SK-N-SH treated with all-trans-retinoic acid at 6 μM for 48 hours (cell line): Measurements from ENCODE around the gene KIAA1958.

ENCODE experiments used
- ATAC-seq: fragments of 200-7000 bp; cut with Tn5 transposase; 3 replicates; pipeline ENCODE4 v1.9.1; 2020; ENCODE audit warnings: mild to moderate bottlenecking, moderate library complexity
- ARNTL ChIP-seq: fragments of 450-650 bp; formaldehyde crosslinking; IDR thresholded peaks from 2 replicates; pipeline ENCODE4 v1.5.0; 2020; ENCODE audit warnings: low read depth, mild to moderate bottlenecking, moderate library complexity, borderline replicate concordance
- BACH2 ChIP-seq: fragments of 250-450 bp; sonication (Bioruptor Pico); IDR thresholded peaks from 2 replicates; pipeline ENCODE4 v1.9.0; 2021; ENCODE audit warnings: mild to moderate bottlenecking, borderline replicate concordance
- CREB5 ChIP-seq: fragments of 250-450 bp; sonication (Bioruptor Pico); IDR thresholded peaks from 2 replicates; pipeline ENCODE4 v1.5.1; 2020; ENCODE audit warnings: low read depth, mild to moderate bottlenecking, moderate library complexity
- ESRRG ChIP-seq: fragments of 250-450 bp; sonication (Bioruptor Pico); IDR thresholded peaks from 2 replicates; pipeline ENCODE4 v1.6.1; 2021; ENCODE audit warnings: mild to moderate bottlenecking
- GLIS3 ChIP-seq: fragments of 250-450 bp; sonication (Bioruptor Pico); IDR thresholded peaks from 2 replicates; pipeline ENCODE4 v1.5.0; 2020; ENCODE audit warnings: mild to moderate bottlenecking, moderate library complexity
- ISL1 ChIP-seq: fragments of 250-450 bp; sonication (Bioruptor Pico); IDR thresholded peaks from 2 replicates; pipeline ENCODE4 v2.1.2; 2022; ENCODE audit warnings: mild to moderate bottlenecking, moderate library complexity
- OSR1 ChIP-seq: fragments of 250-450 bp; sonication (Bioruptor Pico); IDR thresholded peaks from 2 replicates; pipeline ENCODE4 v1.8.0; 2022; ENCODE audit warnings: moderate library complexity, mild to moderate bottlenecking, inconsistent platforms
- PPARA ChIP-seq: fragments of 250-450 bp; sonication (Bioruptor Pico); IDR thresholded peaks from 2 replicates; pipeline ENCODE4 v1.5.0; 2020; ENCODE audit warnings: mild to moderate bottlenecking, borderline replicate concordance
- RARB ChIP-seq: fragments of 250-450 bp; sonication (Bioruptor Pico); IDR thresholded peaks from 2 replicates; pipeline ENCODE4 v1.8.0; 2021; ENCODE audit warnings: mild to moderate bottlenecking, moderate library complexity
- SNAI2 ChIP-seq: fragments of 250-450 bp; sonication (Bioruptor Pico); IDR thresholded peaks from 2 replicates; pipeline ENCODE4 v1.5.0; 2020; ENCODE audit warnings: mild to moderate bottlenecking, moderate library complexity
- TCF4 ChIP-seq: fragments of 250-450 bp; sonication (Bioruptor Pico); IDR thresholded peaks from 2 replicates; pipeline ENCODE4 v1.8.0; 2021; ENCODE audit warnings: mild to moderate bottlenecking, moderate library complexity, borderline replicate concordance
- TOX ChIP-seq: fragments of 250-450 bp; sonication (Bioruptor Pico); IDR thresholded peaks from 2 replicates; pipeline ENCODE4 v1.8.0; 2021; ENCODE audit warnings: mild to moderate bottlenecking, moderate library complexity, borderline replicate concordance
- ZC3H10 ChIP-seq: fragments of 250-450 bp; sonication (Bioruptor Pico); IDR thresholded peaks from 2 replicates; pipeline ENCODE4 v1.5.1; 2021; ENCODE audit warnings: mild to moderate bottlenecking, moderate library complexity
- ZFP3 ChIP-seq: fragments of 250-450 bp; sonication (Bioruptor Pico); IDR thresholded peaks from 2 replicates; pipeline ENCODE4 v1.5.0; 2020; ENCODE audit warnings: mild to moderate bottlenecking, moderate library complexity
- ZFP30 ChIP-seq: fragments of 450-650 bp; formaldehyde crosslinking; IDR thresholded peaks from 2 replicates; pipeline ENCODE4 v1.5.0; 2022; ENCODE audit warnings: mild to moderate bottlenecking, moderate library complexity
- ZNF565 ChIP-seq: fragments of 450-650 bp; formaldehyde crosslinking; conservative IDR thresholded peaks from 2 replicates; pipeline ENCODE4 v1.5.0; 2020; ENCODE audit warnings: low read depth, mild to moderate bottlenecking, moderate library complexity
- ZNF70 ChIP-seq: fragments of 450-650 bp; formaldehyde crosslinking; IDR thresholded peaks from 2 replicates; pipeline ENCODE4 v1.5.0; 2020; ENCODE audit warnings: mild to moderate bottlenecking, moderate library complexity
- ZNF8 ChIP-seq: fragments of 450-650 bp; formaldehyde crosslinking; IDR thresholded peaks from 2 replicates; pipeline ENCODE4 v1.5.0; 2020; ENCODE audit warnings: mild to moderate bottlenecking, moderate library complexity
- TF ChIP-seq, protein P1 (sequence below): fragments of 250-450 bp; sonication (Bioruptor Pico); IDR thresholded peaks from 2 replicates; pipeline ENCODE4 v1.5.1; 2021; ENCODE audit warnings: mild to moderate bottlenecking, moderate library complexity
- TF ChIP-seq, protein P2 (sequence below): fragments of 250-450 bp; sonication (Bioruptor Pico); IDR thresholded peaks from 2 replicates; pipeline ENCODE4 v1.5.0; 2020; ENCODE audit warnings: mild to moderate bottlenecking, moderate library complexity
- TF ChIP-seq, protein P3 (sequence below): fragments of 250-450 bp; sonication (Bioruptor Pico); IDR thresholded peaks from 2 replicates; pipeline ENCODE4 v1.8.0; 2021; ENCODE audit warnings: low read depth, mild to moderate bottlenecking, moderate library complexity, borderline replicate concordance
- TF ChIP-seq, protein P4 (sequence below): fragments of 250-450 bp; sonication (Bioruptor Pico); IDR thresholded peaks from 2 replicates; pipeline ENCODE4 v1.8.0; 2020; ENCODE audit warnings: mild to moderate bottlenecking, moderate library complexity, borderline replicate concordance

The KIAA1958 gene

GRCh38 chr9:112496074-112496722, 9.6 kb downstream of the KIAA1958 start:
- ATAC-seq: no peak

DNA sequence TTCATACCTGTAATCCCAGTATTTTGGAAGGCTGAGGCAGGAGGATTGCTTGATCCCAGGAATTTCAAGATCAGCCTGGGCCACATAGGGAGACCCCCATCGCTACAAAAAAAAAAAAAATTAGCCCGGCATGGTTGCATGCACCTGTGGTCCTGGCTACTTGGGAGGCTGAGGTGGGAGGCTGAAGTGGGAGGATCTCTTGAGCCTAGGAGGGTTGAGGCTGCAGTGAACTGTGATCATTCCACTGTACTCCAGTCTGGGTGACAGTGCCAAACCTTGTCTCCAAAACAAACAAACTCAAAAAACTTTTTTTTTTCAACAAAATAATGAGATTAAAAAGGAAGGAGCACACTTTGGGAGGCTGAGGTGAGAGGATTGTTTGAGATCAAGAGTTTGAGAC, 14.2 kb downstream of the KIAA1958 start:
- ATAC-seq: no peak
- TF ChIP-seq, protein P1, sequence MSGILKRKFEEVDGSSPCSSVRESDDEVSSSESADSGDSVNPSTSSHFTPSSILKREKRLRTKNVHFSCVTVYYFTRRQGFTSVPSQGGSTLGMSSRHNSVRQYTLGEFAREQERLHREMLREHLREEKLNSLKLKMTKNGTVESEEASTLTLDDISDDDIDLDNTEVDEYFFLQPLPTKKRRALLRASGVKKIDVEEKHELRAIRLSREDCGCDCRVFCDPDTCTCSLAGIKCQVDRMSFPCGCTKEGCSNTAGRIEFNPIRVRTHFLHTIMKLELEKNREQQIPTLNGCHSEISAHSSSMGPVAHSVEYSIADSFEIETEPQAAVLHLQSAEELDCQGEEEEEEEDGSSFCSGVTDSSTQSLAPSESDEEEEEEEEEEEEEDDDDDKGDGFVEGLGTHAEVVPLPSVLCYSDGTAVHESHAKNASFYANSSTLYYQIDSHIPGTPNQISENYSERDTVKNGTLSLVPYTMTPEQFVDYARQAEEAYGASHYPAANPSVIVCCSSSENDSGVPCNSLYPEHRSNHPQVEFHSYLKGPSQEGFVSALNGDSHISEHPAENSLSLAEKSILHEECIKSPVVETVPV (CRISPR knock-in tag): no peak
- TF ChIP-seq ZFP30 (CRISPR knock-in tag) (no peak), GLIS3 (CRISPR knock-in tag) (no peak), ARNTL (CRISPR knock-in tag) (no peak), ZNF565 (CRISPR knock-in tag) (no peak), TOX (CRISPR knock-in tag) (no peak), ZC3H10 (CRISPR knock-in tag) (no peak), BACH2 (no peak), ZNF8 (CRISPR knock-in tag) (no peak), OSR1 (no peak), PPARA (CRISPR knock-in tag) (no peak), ZFP3 (CRISPR knock-in tag) (no peak), SNAI2 (no peak), TCF4 (no peak), ESRRG (no peak)
- TF ChIP-seq, protein P2, sequence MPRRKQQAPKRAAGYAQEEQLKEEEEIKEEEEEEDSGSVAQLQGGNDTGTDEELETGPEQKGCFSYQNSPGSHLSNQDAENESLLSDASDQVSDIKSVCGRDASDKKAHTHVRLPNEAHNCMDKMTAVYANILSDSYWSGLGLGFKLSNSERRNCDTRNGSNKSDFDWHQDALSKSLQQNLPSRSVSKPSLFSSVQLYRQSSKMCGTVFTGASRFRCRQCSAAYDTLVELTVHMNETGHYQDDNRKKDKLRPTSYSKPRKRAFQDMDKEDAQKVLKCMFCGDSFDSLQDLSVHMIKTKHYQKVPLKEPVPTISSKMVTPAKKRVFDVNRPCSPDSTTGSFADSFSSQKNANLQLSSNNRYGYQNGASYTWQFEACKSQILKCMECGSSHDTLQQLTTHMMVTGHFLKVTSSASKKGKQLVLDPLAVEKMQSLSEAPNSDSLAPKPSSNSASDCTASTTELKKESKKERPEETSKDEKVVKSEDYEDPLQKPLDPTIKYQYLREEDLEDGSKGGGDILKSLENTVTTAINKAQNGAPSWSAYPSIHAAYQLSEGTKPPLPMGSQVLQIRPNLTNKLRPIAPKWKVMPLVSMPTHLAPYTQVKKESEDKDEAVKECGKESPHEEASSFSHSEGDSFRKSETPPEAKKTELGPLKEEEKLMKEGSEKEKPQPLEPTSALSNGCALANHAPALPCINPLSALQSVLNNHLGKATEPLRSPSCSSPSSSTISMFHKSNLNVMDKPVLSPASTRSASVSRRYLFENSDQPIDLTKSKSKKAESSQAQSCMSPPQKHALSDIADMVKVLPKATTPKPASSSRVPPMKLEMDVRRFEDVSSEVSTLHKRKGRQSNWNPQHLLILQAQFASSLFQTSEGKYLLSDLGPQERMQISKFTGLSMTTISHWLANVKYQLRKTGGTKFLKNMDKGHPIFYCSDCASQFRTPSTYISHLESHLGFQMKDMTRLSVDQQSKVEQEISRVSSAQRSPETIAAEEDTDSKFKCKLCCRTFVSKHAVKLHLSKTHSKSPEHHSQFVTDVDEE (CRISPR knock-in tag): no peak
- TF ChIP-seq, all 23 proteins: peak for 0

More at GRCh38 chr9:112496074-112496722, 9.6 kb downstream of the KIAA1958 start:
- no peak for TF ChIP-seq CREB5 (CRISPR knock-in tag)
- TF ChIP-seq, protein P3, sequence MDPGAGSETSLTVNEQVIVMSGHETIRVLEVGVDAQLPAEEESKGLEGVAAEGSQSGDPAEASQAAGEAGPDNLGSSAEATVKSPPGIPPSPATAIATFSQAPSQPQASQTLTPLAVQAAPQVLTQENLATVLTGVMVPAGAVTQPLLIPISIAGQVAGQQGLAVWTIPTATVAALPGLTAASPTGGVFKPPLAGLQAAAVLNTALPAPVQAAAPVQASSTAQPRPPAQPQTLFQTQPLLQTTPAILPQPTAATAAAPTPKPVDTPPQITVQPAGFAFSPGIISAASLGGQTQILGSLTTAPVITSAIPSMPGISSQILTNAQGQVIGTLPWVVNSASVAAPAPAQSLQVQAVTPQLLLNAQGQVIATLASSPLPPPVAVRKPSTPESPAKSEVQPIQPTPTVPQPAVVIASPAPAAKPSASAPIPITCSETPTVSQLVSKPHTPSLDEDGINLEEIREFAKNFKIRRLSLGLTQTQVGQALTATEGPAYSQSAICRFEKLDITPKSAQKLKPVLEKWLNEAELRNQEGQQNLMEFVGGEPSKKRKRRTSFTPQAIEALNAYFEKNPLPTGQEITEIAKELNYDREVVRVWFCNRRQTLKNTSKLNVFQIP (CRISPR knock-in tag): no peak
- no peak for TF ChIP-seq BACH2
- no peak for TF ChIP-seq OSR1
- TF ChIP-seq ZFP30 (CRISPR knock-in tag): no peak
- no peak for TF ChIP-seq ZFP3 (CRISPR knock-in tag)
- TF ChIP-seq, protein P1 (CRISPR knock-in tag): no peak
- TF ChIP-seq ARNTL (CRISPR knock-in tag): no peak
- TF ChIP-seq ZNF8 (CRISPR knock-in tag): no peak
- TF ChIP-seq RARB (CRISPR knock-in tag): no peak
- no peak for TF ChIP-seq ISL1 (CRISPR knock-in tag)
- no peak for TF ChIP-seq TOX (CRISPR knock-in tag)
- no peak for TF ChIP-seq TCF4
- no peak for TF ChIP-seq SNAI2

DNA sequence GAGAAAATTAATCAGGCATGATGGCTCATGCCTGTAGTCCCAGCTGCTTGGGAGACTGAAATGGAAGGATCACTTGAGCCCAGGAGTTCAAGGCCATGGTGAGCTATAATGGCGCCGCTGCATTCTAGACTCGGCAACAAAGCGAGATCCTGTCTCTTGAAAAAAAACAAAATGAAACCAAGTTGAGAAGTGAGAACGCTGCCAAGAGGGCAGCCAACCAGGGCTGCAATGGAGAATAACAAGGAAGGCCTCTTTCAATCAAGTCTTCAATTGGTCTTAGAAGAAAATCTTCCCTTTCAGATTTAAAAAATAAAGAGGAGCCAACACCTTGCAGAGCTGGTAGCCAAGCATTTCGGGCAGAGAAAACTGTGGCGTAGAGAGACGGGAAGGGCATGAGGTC, 14.7 kb downstream of the KIAA1958 start:
- ATAC-seq: no peak
- TF ChIP-seq BACH2 (no peak), ARNTL (CRISPR knock-in tag) (no peak), TCF4 (no peak), SNAI2 (no peak), ISL1 (CRISPR knock-in tag) (no peak), GLIS3 (CRISPR knock-in tag) (no peak), PPARA (CRISPR knock-in tag) (no peak), ZNF8 (CRISPR knock-in tag) (no peak), RARB (CRISPR knock-in tag) (no peak), ZFP30 (CRISPR knock-in tag) (no peak), ESRRG (no peak), ZNF70 (CRISPR knock-in tag) (no peak), TOX (CRISPR knock-in tag) (no peak)
- TF ChIP-seq, protein P4, sequence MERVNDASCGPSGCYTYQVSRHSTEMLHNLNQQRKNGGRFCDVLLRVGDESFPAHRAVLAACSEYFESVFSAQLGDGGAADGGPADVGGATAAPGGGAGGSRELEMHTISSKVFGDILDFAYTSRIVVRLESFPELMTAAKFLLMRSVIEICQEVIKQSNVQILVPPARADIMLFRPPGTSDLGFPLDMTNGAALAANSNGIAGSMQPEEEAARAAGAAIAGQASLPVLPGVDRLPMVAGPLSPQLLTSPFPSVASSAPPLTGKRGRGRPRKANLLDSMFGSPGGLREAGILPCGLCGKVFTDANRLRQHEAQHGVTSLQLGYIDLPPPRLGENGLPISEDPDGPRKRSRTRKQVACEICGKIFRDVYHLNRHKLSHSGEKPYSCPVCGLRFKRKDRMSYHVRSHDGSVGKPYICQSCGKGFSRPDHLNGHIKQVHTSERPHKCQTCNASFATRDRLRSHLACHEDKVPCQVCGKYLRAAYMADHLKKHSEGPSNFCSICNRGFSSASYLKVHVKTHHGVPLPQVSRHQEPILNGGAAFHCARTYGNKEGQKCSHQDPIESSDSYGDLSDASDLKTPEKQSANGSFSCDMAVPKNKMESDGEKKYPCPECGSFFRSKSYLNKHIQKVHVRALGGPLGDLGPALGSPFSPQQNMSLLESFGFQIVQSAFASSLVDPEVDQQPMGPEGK (CRISPR knock-in tag): no peak
- TF ChIP-seq, protein P3 (CRISPR knock-in tag): no peak
- TF ChIP-seq, all 23 proteins: peak for 0
